Naive B cell (primary cell): ENCODE data around the gene ITGB1BP1. TPM values are rescaled to one million over a fixed set of nuclear protein-coding genes. Genes with fewer than 3 reads are reported as not detected.
A peak's percentile ranks its signal among the peaks of the same experiment; 100 is the strongest.

Experiments
- ATAC-seq, 2 donors: fragments of 150-1000 bp; cut with Tn5 transposase; 2 replicates each; pipeline ENCODE4 v1.10.0; 2021; ENCODE audit warnings: low read depth in 2 of 2, mild to moderate bottlenecking in 2 of 2, moderate library complexity in 2 of 2
- DNase-seq: peaks from one replicate; pipeline ENCODE4 v3.0.0; 2022
- H3K27ac Mint-ChIP-seq, 6 donors: one replicate each; pipeline ENCODE4 v1.8.0; 2020 to 2022; ENCODE audit warnings: mild to moderate bottlenecking in 6 of 6, mixed read lengths in 6 of 6, moderate library complexity in 5 of 6, inconsistent platforms in 2 of 6
- H3K27me3 Mint-ChIP-seq, 3 donors: one replicate each; pipeline ENCODE4 v1.8.0; 2021 to 2022; ENCODE audit warnings: mixed read lengths in 3 of 3, mild to moderate bottlenecking in 1 of 3
- H3K36me3 Mint-ChIP-seq, 2 donors: one replicate each; pipeline ENCODE4 v1.8.0; 2020 to 2022; ENCODE audit warnings: mixed read lengths in 2 of 2, inconsistent platforms in 1 of 2, mild to moderate bottlenecking in 1 of 2
- H3K4me1 Mint-ChIP-seq, 3 donors: one replicate each; pipeline ENCODE4 v1.8.0; 2020 to 2022; ENCODE audit warnings: mixed read lengths in 3 of 3, inconsistent platforms in 1 of 3, mild to moderate bottlenecking in 1 of 3, moderate library complexity in 1 of 3
- H3K4me3 Mint-ChIP-seq, 8 donors: one replicate each; pipeline ENCODE4 v1.8.0; 2020 to 2022; ENCODE audit warnings: mild to moderate bottlenecking in 8 of 8, mixed read lengths in 8 of 8, moderate library complexity in 8 of 8, inconsistent platforms in 2 of 8
- H3K9me3 Mint-ChIP-seq, 7 donors: one replicate each; pipeline ENCODE4 v1.8.0; 2020 to 2022; ENCODE audit warnings: mixed read lengths in 7 of 7, mild to moderate bottlenecking in 5 of 7, inconsistent platforms in 2 of 7, moderate library complexity in 1 of 7
- polyA plus RNA-seq, 6 donors: library from polyadenylated mRNA; unstranded; fragments of 300-500 nt; fragmentation: Illumina TruSeq; gene quantifications; one replicate each; pipeline ENCODE4 v1.2.3, GENCODE V29; 2021; ENCODE audit warnings: low read depth in 6 of 6

ITGB1BP1 gene
- polyA plus RNA-seq, 6 donors from 2014 or later, result 83.6 to 159 (median 110) TPM

- no peak for ATAC-seq
- DNase-seq, result no peak
- Mint-ChIP-seq H3K27me3 (no peaks in the 10 kb centered on the region), H3K36me3 (no peaks in the 10 kb centered on the region), H3K4me3 (no peak overlapping the region), H3K27ac (no peak overlapping the region), H3K4me1 (peaks cover 0 to 3% (median 0%) of the 10 kb centered on the region in 3 donors), H3K9me3 (peaks cover 0 to 2% (median 0%) of the 10 kb centered on the region in 7 donors)
These were observed 33.0 kb downstream of the ITGB1BP1 start for GRCh38 chr2:9390151-9390850.

- Mint-ChIP-seq H3K36me3 (no peaks in the 10 kb centered on the region), H3K27me3 (no peaks in the 10 kb centered on the region), H3K27ac (no peak overlapping the region), H3K9me3 (peaks cover 0 to 2% (median 0%) of the 10 kb centered on the region in 7 donors), H3K4me1 (peaks cover 0 to 3% (median 0%) of the 10 kb centered on the region in 3 donors), H3K4me3 (no peak overlapping the region)
- ATAC-seq (no peak), DNase-seq (no peak)
These were observed 34.1 kb downstream of the ITGB1BP1 start for GRCh38 chr2:9388950-9389911.

- H3K27me3 Mint-ChIP-seq, result no peaks in the 10 kb centered on the region
- H3K36me3 Mint-ChIP-seq, result no peaks in the 10 kb centered on the region
- H3K4me3 Mint-ChIP-seq, result no peak overlapping the region
- H3K9me3 Mint-ChIP-seq, result peaks cover 0 to 2% (median 0%) of the 10 kb centered on the region in 7 donors
- DNase-seq (no peak), ATAC-seq (no peak)
- no peak overlapping the region for H3K27ac Mint-ChIP-seq
- H3K4me1 Mint-ChIP-seq, result peaks cover 0 to 3% (median 0%) of the 10 kb centered on the region in 3 donors
These were observed 35.1 kb downstream of the ITGB1BP1 start for GRCh38 chr2:9388199-9388681.

- no peak for ATAC-seq
These were observed 37.5 kb downstream of the ITGB1BP1 start for GRCh38 chr2:9385841-9386240.

GRCh38 chr2:9384521-9384920, 38.8 kb downstream of the ITGB1BP1 start:
- H3K4me3 Mint-ChIP-seq, result no peak overlapping the region
- no peak for DNase-seq
- H3K27ac Mint-ChIP-seq, result no peak overlapping the region
- no peak for ATAC-seq
- no peaks in the 10 kb centered on the region for H3K36me3 Mint-ChIP-seq
- H3K4me1 Mint-ChIP-seq, result no peaks in the 10 kb centered on the region
- H3K27me3 Mint-ChIP-seq, result no peaks in the 10 kb centered on the region
- peaks cover 0 to 2% (median 0%) of the 10 kb centered on the region in 7 donors for H3K9me3 Mint-ChIP-seq

More at GRCh38 chr2:9385841-9386240, 37.5 kb downstream of the ITGB1BP1 start:
- no peak for DNase-seq
- Mint-ChIP-seq H3K4me3 (no peak overlapping the region), H3K9me3 (peaks cover 0 to 2% (median 0%) of the 10 kb centered on the region in 7 donors), H3K36me3 (no peaks in the 10 kb centered on the region), H3K4me1 (peaks cover 0 to 3% (median 0%) of the 10 kb centered on the region in 3 donors), H3K27ac (no peak overlapping the region), H3K27me3 (no peaks in the 10 kb centered on the region)

- peaks cover 0 to 2% (median 0%) of the 10 kb centered on the region in 7 donors for H3K9me3 Mint-ChIP-seq
- H3K27me3 Mint-ChIP-seq, result no peaks in the 10 kb centered on the region
- H3K4me1 Mint-ChIP-seq, result no peaks in the 10 kb centered on the region
- H3K36me3 Mint-ChIP-seq, result no peaks in the 10 kb centered on the region
- ATAC-seq, result no peak
- DNase-seq, result no peak
- H3K27ac Mint-ChIP-seq, result no peak overlapping the region
- H3K4me3 Mint-ChIP-seq, result no peak overlapping the region
These were observed 40.6 kb downstream of the ITGB1BP1 start for GRCh38 chr2:9382604-9383235.

GRCh38 chr2:9380702-9381628, 42.4 kb downstream of the ITGB1BP1 start:
- H3K36me3 Mint-ChIP-seq, result no peaks in the 10 kb centered on the region
- H3K4me3 Mint-ChIP-seq, result no peak overlapping the region
- H3K9me3 Mint-ChIP-seq, result no peaks in the 10 kb centered on the region
- peaks cover 0 to 4% (median 0%) of the 10 kb centered on the region in 3 donors for H3K27me3 Mint-ChIP-seq
- H3K27ac Mint-ChIP-seq, result peak overlapping the region in 1 of 6 donors; percentile 17
- H3K4me1 Mint-ChIP-seq, result no peaks in the 10 kb centered on the region
- ATAC-seq, result no peak
- no peak for DNase-seq

- H3K36me3 Mint-ChIP-seq, result no peaks in the 10 kb centered on the region
- no peaks in the 10 kb centered on the region for H3K4me1 Mint-ChIP-seq
- H3K9me3 Mint-ChIP-seq, result no peaks in the 10 kb centered on the region
- H3K4me3 Mint-ChIP-seq, result no peak overlapping the region
- no peak for DNase-seq
- peaks cover 0 to 4% (median 0%) of the 10 kb centered on the region in 3 donors for H3K27me3 Mint-ChIP-seq
- ATAC-seq, result no peak
- H3K27ac Mint-ChIP-seq, result no peak overlapping the region
These were observed 44.0 kb downstream of the ITGB1BP1 start for GRCh38 chr2:9379391-9379755.

GRCh38 chr2:9378433-9379390, 44.6 kb downstream of the ITGB1BP1 start:
- Mint-ChIP-seq H3K36me3 (no peaks in the 10 kb centered on the region), H3K9me3 (peaks cover 0 to 2% (median 0%) of the 10 kb centered on the region in 7 donors), H3K4me1 (peaks cover 0 to 5% (median 0%) of the 10 kb centered on the region in 3 donors), H3K4me3 (no peak overlapping the region), H3K27ac (peak overlapping the region in 1 of 6 donors; percentile 74), H3K27me3 (peaks cover 0 to 9% (median 0%) of the 10 kb centered on the region in 3 donors)
- no peak for DNase-seq
- no peak for ATAC-seq

GRCh38 chr2:9377461-9378097, 45.7 kb downstream of the ITGB1BP1 start:
- Mint-ChIP-seq H3K4me1 (peaks cover 8 to 17% (median 11%) of the 10 kb centered on the region in 3 donors), H3K4me3 (no peak overlapping the region), H3K27ac (no peak overlapping the region), H3K9me3 (peaks cover 0 to 2% (median 0%) of the 10 kb centered on the region in 7 donors), H3K36me3 (no peaks in the 10 kb centered on the region), H3K27me3 (peaks cover 0 to 9% (median 0%) of the 10 kb centered on the region in 3 donors)
- ATAC-seq (no peak), DNase-seq (no peak)

- H3K4me1 Mint-ChIP-seq, result peaks cover 11 to 21% (median 13%) of the 10 kb centered on the region in 3 donors
- peak overlapping the region in 1 of 6 donors; percentile 65 for H3K27ac Mint-ChIP-seq
These were observed 47.4 kb downstream of the ITGB1BP1 start for GRCh38 chr2:9375857-9376428.

More at GRCh38 chr2:9375857-9376428, 47.4 kb downstream of the ITGB1BP1 start:
- DNase-seq (no peak), ATAC-seq (no peak)
- Mint-ChIP-seq H3K4me3 (no peak overlapping the region), H3K9me3 (peaks cover 0 to 2% (median 0%) of the 10 kb centered on the region in 7 donors), H3K27me3 (peaks cover 0 to 16% (median 5%) of the 10 kb centered on the region in 3 donors), H3K36me3 (no peaks in the 10 kb centered on the region)
